Measurements from ENCODE around the gene CCDC126.

- TF ChIP-seq CTCF (IDR thresholded peaks at IDR 0.05) (no peak), POLR2A (IDR thresholded peaks at IDR 0.05) (no peak)
Measured at GRCh38 chr7:23593706-23594105, 3.5 kb upstream of the CCDC126 start.
